PC-3 (cell line): ENCODE data around the gene UGT2A1.

Experiments
- CTCF ChIP-seq: fragments of 300-600 bp; sonication (generic); conservative IDR thresholded peaks from 2 replicates; pipeline ENCODE4 v1.5.1; 2017; ENCODE audit warnings: antibody characterized with exemption, low read depth, mild to moderate bottlenecking, low read length
- EZH2 ChIP-seq: fragments of 300-600 bp; sonication (generic); IDR thresholded peaks from one replicate; pipeline ENCODE4 v1.6.1; 2017; ENCODE audit warnings: antibody characterized with exemption, mild to moderate bottlenecking, low read length; ENCODE audit not compliant: unreplicated experiment

GRCh38 chr4:69610484-69610883 is 42.6 kb downstream of the UGT2A1 start:
- TF ChIP-seq CTCF (no peak), EZH2 (no peak)
